HepG2 (cell line): ENCODE data around the gene COPZ2. TPM values are rescaled to one million over a fixed set of nuclear protein-coding genes. Genes with fewer than 3 reads are reported as not detected.

Source experiments
- ADNP ChIP-seq: sonication (generic); formaldehyde crosslinking; IDR thresholded peaks from 2 replicates; pipeline ENCODE4 v1.4.0; 2020; ENCODE audit warnings: missing genetic modification reagents
- ATF4 ChIP-seq, 2 experiments: fragments of 450-650 bp in 1 of 2; sonication (generic) in 1 of 2; formaldehyde crosslinking; IDR thresholded peaks; 2 replicates each; pipeline versions ENCODE4 v1.5.0 to v1.8.0; 2020 to 2022; ENCODE audit warnings: mild to moderate bottlenecking in 1 of 2, missing genetic modification reagents in 1 of 2
- CC2D1A ChIP-seq: sonication (generic); formaldehyde crosslinking; IDR thresholded peaks from 2 replicates; pipeline ENCODE4 v1.8.1; 2023; ENCODE audit warnings: mild to moderate bottlenecking, missing genetic modification reagents
- KDM5B ChIP-seq: sonication (generic); formaldehyde crosslinking; IDR thresholded peaks from 2 replicates; pipeline ENCODE4 v1.4.0; 2020; ENCODE audit warnings: missing genetic modification reagents, mild to moderate bottlenecking, borderline replicate concordance
- MEIS2 ChIP-seq: sonication (generic); formaldehyde crosslinking; IDR thresholded peaks from 2 replicates; pipeline ENCODE4 v1.9.0; 2021; ENCODE audit warnings: mild to moderate bottlenecking, missing genetic modification reagents
- MXD4 ChIP-seq: IDR thresholded peaks from 2 replicates; pipeline ENCODE4 v1.6.1; 2016; ENCODE audit warnings: mild to moderate bottlenecking, missing biosample characterization, missing genetic modification reagents
- NFE2L1 ChIP-seq: sonication (generic); formaldehyde crosslinking; IDR thresholded peaks from 2 replicates; pipeline ENCODE4 v1.4.0; 2020; ENCODE audit warnings: missing genetic modification reagents, mild to moderate bottlenecking, borderline replicate concordance
- PAF1 ChIP-seq: IDR thresholded peaks from 2 replicates; pipeline ENCODE4 v1.6.1; 2016; ENCODE audit warnings: missing genetic modification reagents, missing compliant biosample characterization
- PAWR ChIP-seq: sonication (generic); formaldehyde crosslinking; IDR thresholded peaks from 2 replicates; pipeline ENCODE4 v1.4.0; 2020; ENCODE audit warnings: missing genetic modification reagents, mild to moderate bottlenecking, borderline replicate concordance
- POGZ ChIP-seq: sonication (generic); formaldehyde crosslinking; IDR thresholded peaks from 2 replicates; pipeline ENCODE4 v1.4.0; 2020; ENCODE audit warnings: mild to moderate bottlenecking, missing genetic modification reagents
- PRMT3 ChIP-seq: sonication (generic); formaldehyde crosslinking; IDR thresholded peaks from 2 replicates; pipeline ENCODE4 v1.8.1; 2022; ENCODE audit warnings: low read depth, mild to moderate bottlenecking, moderate library complexity, missing genetic modification reagents, borderline replicate concordance
- RFXANK ChIP-seq: IDR thresholded peaks from 2 replicates; pipeline ENCODE4 v1.6.1; 2016
- SETDB1 ChIP-seq: sonication (generic); formaldehyde crosslinking; IDR thresholded peaks from 2 replicates; pipeline ENCODE4 v1.5.1; 2020; ENCODE audit warnings: missing genetic modification reagents, mild to moderate bottlenecking, borderline replicate concordance
- SMC3 ChIP-seq: IDR thresholded peaks from 2 replicates; pipeline ENCODE4 v1.6.1; 2011; ENCODE audit warnings: low read length, improper control_type of control experiment
- SPEN ChIP-seq: sonication (generic); formaldehyde crosslinking; IDR thresholded peaks from 2 replicates; pipeline ENCODE4 v1.5.1; 2020; ENCODE audit warnings: low read depth, mild to moderate bottlenecking, missing genetic modification reagents
- SUZ12 ChIP-seq: fragments of 150-350 bp; IDR thresholded peaks from 2 replicates; pipeline ENCODE4 v1.6.1; 2014; ENCODE audit warnings: low read depth, low read length
- TBL1XR1 ChIP-seq: fragments of 150-350 bp; IDR thresholded peaks from 2 replicates; pipeline ENCODE4 v1.6.1; 2014; ENCODE audit warnings: borderline replicate concordance, low read length; ENCODE audit not compliant: partially characterized antibody
- TGIF2 ChIP-seq: IDR thresholded peaks from 2 replicates; pipeline ENCODE4 v1.6.1; 2016; ENCODE audit warnings: control low read depth, missing compliant biosample characterization
- ZFP41 ChIP-seq: sonication (generic); formaldehyde crosslinking; IDR thresholded peaks from 2 replicates; pipeline ENCODE4 v1.4.0; 2020; ENCODE audit warnings: mild to moderate bottlenecking, missing genetic modification reagents, borderline replicate concordance
- ZNF124 ChIP-seq: sonication (generic); formaldehyde crosslinking; IDR thresholded peaks from 2 replicates; pipeline ENCODE4 v1.4.0; 2020; ENCODE audit warnings: missing genetic modification reagents
- ZNF343 ChIP-seq: sonication (generic); formaldehyde crosslinking; IDR thresholded peaks from 2 replicates; pipeline ENCODE4 v1.4.0; 2020; ENCODE audit warnings: mild to moderate bottlenecking, missing genetic modification reagents
- ZNF496 ChIP-seq: sonication (generic); formaldehyde crosslinking; IDR thresholded peaks from 2 replicates; pipeline ENCODE4 v1.8.1; 2023; ENCODE audit warnings: mild to moderate bottlenecking, moderate library complexity, missing genetic modification reagents; ENCODE audit not compliant: insufficient replicate concordance
- ZNF572 ChIP-seq: sonication (generic); formaldehyde crosslinking; IDR thresholded peaks from 2 replicates; pipeline ENCODE4 v1.5.1; 2020; ENCODE audit warnings: mild to moderate bottlenecking, missing genetic modification reagents
- ZNF598 ChIP-seq: sonication (generic); formaldehyde crosslinking; IDR thresholded peaks from 2 replicates; pipeline ENCODE4 v1.5.1; 2020; ENCODE audit warnings: mild to moderate bottlenecking, missing genetic modification reagents, borderline replicate concordance
- ZNF704 ChIP-seq: sonication (generic); formaldehyde crosslinking; IDR thresholded peaks from 2 replicates; pipeline ENCODE4 v1.8.1; 2023; ENCODE audit warnings: mild to moderate bottlenecking, inconsistent platforms, moderate library complexity, missing genetic modification reagents, borderline replicate concordance
- ZNF775 ChIP-seq: sonication (generic); formaldehyde crosslinking; IDR thresholded peaks from 2 replicates; pipeline ENCODE4 v1.4.0; 2020; ENCODE audit warnings: missing genetic modification reagents, mild to moderate bottlenecking, moderate library complexity, borderline replicate concordance
- polyA plus RNA-seq, 8 experiments: library from polyadenylated mRNA; depleted of rRNA in 3 of 8; stranded (reverse) in 7 of 8; unstranded in 1 of 8; fragments of >200 nt; fragmentation: Illumina TruSeq in 4 of 8; extraction: Trizol in 4 of 8; gene quantifications; 2 replicates each; pipeline versions ENCODE4 v1.2.1 to v1.2.3, GENCODE V29; 2011 to 2016; ENCODE audit warnings: low read depth in 4 of 8, missing spikeins in 1 of 8, mixed read lengths in 1 of 8; ENCODE audit not compliant: insufficient read depth in 1 of 8
- total RNA-seq, 5 experiments: library from RNA; depleted of rRNA; stranded (reverse); fragments of >200 nt; fragmentation: Illumina TruSeq; extraction: Trizol; gene quantifications; 2 replicates each; pipeline ENCODE4 v1.2.3, GENCODE V29; 2016; ENCODE audit warnings: low read depth in 1 of 5
- TF ChIP-seq, protein P1 (sequence below): sonication (generic); formaldehyde crosslinking; IDR thresholded peaks from 2 replicates; pipeline ENCODE4 v1.5.0; 2020; ENCODE audit warnings: missing genetic modification reagents, mild to moderate bottlenecking, borderline replicate concordance

The COPZ2 gene
- total and polyA plus RNA-seq, 2 of the 13 experiments (the other 11 are each of a cell fraction or from before 2014, with no cell fraction given): 0.61 to 1.5 TPM

- TF ChIP-seq SETDB1 (no peak), ZNF343 (CRISPR knock-in tag) (no peak; the same call in 1 of the 2 replicates), MXD4 (CRISPR knock-in tag) (no peak), ZNF124 (CRISPR knock-in tag) (no peak), TBL1XR1 (no peak), ZNF496 (CRISPR knock-in tag) (no peak), PAWR (CRISPR knock-in tag) (no peak), CC2D1A (no peak), KDM5B (CRISPR knock-in tag) (peak; percentile 85; the same call in 1 of the 2 replicates), ZNF598 (CRISPR knock-in tag) (peak; percentile 86; the same call in 1 of the 2 replicates), PAF1 (CRISPR knock-in tag) (no peak), MEIS2 (no peak), ZNF572 (CRISPR knock-in tag) (no peak), ADNP (CRISPR knock-in tag) (no peak), POGZ (CRISPR knock-in tag) (no peak), ZNF775 (CRISPR knock-in tag) (no peak), SMC3 (peak; percentile 5; the same call in 1 of the 2 replicates), RFXANK (CRISPR knock-in tag) (no peak), ATF4 (CRISPR knock-in tag; IDR thresholded peaks at IDR 0.05) (no peak), PRMT3 (no peak), SPEN (CRISPR knock-in tag) (no peak), ZNF704 (CRISPR knock-in tag) (no peak), ZFP41 (CRISPR knock-in tag) (peak; percentile 96; the same call in 1 of the 2 replicates), NFE2L1 (CRISPR knock-in tag) (peak; percentile 21; the same call in 1 of the 2 replicates), SUZ12 (no peak), TGIF2 (CRISPR knock-in tag) (no peak)
- TF ChIP-seq, protein P1, sequence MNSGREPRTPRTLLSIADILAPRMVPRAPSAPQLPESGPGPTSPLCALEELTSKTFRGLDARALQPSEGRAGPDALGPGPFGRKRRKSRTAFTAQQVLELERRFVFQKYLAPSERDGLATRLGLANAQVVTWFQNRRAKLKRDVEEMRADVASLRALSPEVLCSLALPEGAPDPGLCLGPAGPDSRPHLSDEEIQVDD: peak; percentile 20; the same call in 1 of the 2 replicates
Observed at GRCh38 chr17:48037036-48037837, at the start of gene COPZ2 (continued).
